Stimulated activated naive CD4-positive, alpha-beta T cell (primary cell): ENCODE results near the gene GRAMD4.

Experiments
- DNase-seq, 6 experiments: peaks; one replicate each; lab custom pipeline; 2025; lab: John Stamatoyannopoulos, UW

Gene GRAMD4, protein sequence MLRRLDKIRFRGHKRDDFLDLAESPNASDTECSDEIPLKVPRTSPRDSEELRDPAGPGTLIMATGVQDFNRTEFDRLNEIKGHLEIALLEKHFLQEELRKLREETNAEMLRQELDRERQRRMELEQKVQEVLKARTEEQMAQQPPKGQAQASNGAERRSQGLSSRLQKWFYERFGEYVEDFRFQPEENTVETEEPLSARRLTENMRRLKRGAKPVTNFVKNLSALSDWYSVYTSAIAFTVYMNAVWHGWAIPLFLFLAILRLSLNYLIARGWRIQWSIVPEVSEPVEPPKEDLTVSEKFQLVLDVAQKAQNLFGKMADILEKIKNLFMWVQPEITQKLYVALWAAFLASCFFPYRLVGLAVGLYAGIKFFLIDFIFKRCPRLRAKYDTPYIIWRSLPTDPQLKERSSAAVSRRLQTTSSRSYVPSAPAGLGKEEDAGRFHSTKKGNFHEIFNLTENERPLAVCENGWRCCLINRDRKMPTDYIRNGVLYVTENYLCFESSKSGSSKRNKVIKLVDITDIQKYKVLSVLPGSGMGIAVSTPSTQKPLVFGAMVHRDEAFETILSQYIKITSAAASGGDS

DNA sequence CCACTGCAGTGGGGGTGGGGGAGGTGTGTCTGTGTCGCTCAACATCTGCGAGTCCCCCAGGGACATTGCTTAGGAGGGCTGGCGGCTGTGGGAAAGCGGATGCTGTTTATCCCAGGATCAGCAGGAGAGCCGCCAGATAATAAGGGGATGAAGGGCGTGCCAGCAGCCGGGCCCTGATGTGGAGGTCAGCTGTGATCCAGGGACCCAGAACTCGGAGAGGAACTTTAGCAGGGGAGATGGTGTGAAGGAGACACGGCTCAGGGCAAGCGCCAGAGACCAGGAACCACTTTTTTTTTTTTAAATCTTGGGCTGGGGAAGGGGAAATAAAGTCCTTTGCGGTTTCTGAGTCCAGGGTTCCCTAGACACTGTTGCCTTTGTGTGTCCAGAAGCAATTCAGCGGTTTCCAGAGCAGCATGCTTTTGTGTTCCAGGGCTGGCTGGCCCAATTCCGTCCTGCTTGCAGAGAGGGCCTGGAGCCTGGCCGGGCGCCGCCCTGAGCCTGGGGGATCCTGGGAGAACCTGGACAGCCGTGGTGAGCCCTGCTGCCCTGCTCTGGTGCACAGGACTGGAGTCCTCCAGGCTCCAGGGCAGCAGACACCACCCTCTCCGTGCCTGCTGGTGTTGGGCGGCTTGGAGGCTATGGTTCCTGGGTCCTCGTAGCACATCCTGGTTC is at the start of gene GRAMD4:
Gene GRAMD4 (plus strand): TSS at position 557 of the 672 bp plus-strand sequence. CDS start 6,414 bp downstream, outside the sequence.
- no peak for DNase-seq

DNA sequence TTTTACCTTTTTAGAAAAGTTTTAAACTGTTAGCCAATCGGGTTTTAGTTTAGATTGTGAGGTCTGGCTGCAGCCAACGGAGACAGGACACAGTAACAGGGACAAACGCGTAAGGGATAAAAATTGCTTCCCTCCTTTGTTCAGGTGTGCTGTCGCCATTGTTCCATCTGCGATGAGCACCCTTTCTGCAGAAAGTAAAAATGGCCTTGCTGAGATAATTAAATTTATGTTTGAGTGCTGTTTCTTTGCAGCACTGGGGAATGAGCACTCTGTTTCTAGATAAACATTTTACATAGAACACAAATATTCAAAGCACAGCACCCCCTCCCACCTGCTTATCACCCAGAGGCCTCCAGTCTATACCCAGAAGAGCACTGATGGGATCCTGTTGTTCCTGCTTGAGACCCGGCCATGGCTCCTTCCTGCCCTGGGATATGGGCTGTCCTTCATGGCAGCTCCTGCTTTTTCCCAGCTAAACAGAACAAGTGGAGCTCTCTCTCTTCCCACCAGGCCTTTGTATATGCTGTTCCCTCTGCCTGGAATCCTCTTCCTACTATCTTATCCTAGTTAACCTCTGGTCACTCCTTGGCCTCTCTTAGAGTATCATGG is 48.4 kb upstream of the GRAMD4 start:
- DNase-seq: no peak

DNA sequence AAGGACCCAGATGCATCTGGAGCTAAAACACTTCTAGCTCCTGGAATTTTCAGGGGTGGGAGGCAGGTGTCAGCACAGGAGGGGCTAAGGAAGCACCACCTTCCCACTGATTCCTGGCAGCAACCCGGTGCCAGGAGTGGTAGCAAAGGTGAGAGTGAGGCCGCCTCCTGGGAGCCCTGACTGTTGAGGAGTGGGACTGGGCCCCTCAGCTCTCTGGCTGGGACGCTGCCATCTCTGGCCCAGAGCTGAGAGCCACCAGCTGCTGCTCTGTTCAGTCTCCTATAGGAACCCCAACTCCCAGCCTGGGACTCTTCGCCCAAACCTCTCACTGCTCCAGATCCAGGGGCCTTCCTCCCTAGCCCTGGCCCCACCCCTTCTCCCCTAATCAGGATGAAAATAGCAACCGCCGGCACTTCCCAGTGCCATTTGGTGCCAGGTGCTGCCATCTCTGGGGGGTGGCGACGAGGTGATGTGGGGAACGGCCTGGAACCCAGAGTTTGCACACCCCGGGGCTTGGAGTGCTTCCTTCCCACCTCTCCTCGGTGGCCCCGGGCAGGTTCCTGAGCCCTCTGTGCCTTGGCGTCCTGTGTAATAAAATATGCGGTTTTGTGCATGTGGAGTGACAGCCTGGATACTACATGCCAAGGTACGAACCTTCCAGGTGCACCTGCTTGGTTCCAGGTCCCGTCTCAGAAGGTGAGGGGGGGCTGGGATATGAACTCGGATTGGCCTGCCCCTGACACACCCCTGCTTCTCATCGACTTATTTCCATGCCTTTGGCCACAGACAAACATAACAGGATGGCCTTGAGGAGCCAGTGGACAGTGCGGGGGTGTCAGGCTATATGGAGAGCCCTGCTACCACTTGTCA is 47.0 kb upstream of the GRAMD4 start:
- DNase-seq: no peak

GRCh38 chr22:46573781-46574437 is 46.3 kb upstream of the GRAMD4 start:
- DNase-seq: no peak

DNA sequence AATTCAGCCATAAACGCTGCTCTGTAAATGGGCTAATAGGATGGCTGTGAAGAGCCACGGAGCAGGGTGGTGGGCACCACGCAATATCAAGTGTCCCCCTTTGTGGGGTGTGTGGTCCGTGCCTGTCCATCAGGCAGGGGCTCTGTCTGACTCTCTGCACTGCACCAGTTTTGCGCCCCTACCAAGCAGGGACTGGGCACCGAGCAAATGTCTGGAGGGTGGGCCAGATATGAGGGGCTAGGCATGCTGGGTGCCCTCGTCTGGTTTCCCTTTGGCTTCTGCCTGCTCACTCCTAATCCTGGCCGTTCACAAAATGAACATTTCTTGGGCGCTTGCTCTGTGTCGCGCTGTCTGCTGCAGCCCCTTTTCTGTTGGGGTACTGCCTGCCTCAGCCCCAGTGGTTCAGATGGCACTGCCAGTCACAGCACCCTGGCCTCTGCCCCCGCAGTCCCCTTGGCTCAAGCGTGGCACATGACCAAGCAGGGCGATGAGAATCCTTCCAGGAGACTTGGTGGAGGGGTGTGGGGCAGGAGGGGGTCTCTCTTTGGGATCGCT is 45.7 kb upstream of the GRAMD4 start:
- DNase-seq: no peak

GRCh38 chr22:46574993-46575910 is 44.9 kb upstream of the GRAMD4 start:
- no peak for DNase-seq

GRCh38 chr22:46575911-46576555 is 44.2 kb upstream of the GRAMD4 start:
- DNase-seq: peak in 1 of 6 experiments; percentile 20

GRCh38 chr22:46576556-46577367 is 43.4 kb upstream of the GRAMD4 start:
- DNase-seq: peak; percentile 33 to 70 (median 56)

- peak in 3 of 6 experiments; percentile 7 to 26 (median 21) for DNase-seq
Observed at GRCh38 chr22:46577368-46578249, 42.6 kb upstream of the GRAMD4 start.

GRCh38 chr22:46578251-46578823 is 41.8 kb upstream of the GRAMD4 start:
- DNase-seq: no peak

- no peak for DNase-seq
Observed at GRCh38 chr22:46578824-46579561, 41.2 kb upstream of the GRAMD4 start.

DNA sequence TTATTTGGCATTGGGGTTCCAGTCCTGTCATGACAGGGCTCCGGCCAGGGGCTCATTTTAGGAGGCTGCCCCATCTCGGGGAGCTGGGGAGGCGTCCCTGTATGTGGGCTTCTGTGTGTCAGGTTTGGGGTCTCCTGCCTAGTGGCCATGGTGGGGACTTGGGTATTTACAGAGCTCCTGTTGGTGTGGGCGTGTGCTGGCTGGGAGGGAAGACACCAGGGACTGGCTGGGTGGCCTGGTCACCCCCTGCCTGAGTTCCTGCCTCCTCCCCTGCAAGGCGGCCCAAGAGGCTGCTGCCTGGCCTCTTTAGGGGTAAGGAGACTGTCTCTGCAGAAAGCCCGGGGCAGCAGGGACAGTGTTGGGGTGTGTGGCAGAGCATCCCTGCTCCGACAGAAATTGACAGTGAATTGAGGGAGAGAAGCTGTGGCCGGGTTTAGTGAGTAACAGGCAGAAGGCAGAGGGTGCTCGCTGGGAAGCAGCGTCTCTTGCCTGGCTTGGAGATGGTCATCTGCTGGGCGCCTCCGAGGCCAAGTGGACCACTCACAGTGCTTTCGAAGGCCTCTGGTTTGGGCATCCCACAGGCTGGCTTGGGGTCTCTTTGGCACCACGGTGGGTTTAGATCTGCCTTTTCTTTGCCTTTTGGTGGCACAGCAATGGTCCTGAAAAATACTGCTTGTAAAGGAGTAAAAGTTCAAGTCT is 40.3 kb upstream of the GRAMD4 start:
- no peak for DNase-seq

DNA sequence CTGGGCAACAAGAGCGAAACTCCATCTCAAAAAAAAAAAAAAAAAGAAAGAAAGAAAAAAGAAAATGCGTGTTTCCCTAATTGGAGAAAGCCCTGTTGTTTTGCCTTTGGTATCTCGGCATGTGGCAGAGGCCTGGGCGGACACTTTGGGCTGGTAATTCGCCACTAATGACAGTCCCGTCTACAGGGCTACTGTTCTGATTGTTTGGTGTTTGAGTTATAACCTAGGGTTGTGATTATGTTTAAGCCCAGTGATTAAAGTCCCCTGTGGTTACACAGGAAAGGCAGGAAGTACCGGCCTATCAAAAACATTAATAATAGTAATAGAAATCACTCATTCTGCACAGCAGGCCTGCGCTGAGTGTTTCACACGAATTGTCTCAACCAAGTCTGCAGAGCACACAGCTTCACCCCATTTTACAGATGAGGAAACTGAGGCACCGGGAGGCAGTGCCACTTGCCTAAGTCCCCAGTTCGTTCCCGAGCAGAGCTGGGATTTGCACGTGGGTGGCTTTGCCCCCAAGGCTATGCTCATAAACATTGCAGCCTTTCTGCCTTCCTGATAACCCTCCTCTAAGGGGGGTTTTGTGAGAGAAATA is 39.1 kb upstream of the GRAMD4 start:
- DNase-seq: no peak

GRCh38 chr22:46581538-46582244 is 38.5 kb upstream of the GRAMD4 start:
- no peak for DNase-seq
